ENCODE results near the gene CST6.
"Not testable (repeated sequence)": the region's sequence is repeated elsewhere in the genome, so short reads cannot be mapped to it uniquely, and the experiment has no call there.

Gene CST6

GRCh38 chr11:65987336-65987735, 24.5 kb upstream of the CST6 start:
- DNase-seq: no peak

- DNase-seq: peak; percentile 94
Observed at GRCh38 chr11:65988791-65989592, 22.8 kb upstream of the CST6 start.

GRCh38 chr11:65992056-65992455, 19.8 kb upstream of the CST6 start:
- no peak for DNase-seq

GRCh38 chr11:65997286-65997685, 14.5 kb upstream of the CST6 start:
- DNase-seq: no peak

GRCh38 chr11:66001942-66002647, 9.7 kb upstream of the CST6 start, which contains the start of the genes BANF1 and EIF1AD:
TSS of gene BANF1 (plus strand) at chr11:66002503. CDS start at chr11:66003251, 748 bp downstream.
TSS of gene EIF1AD (minus strand) at chr11:66002157. CDS start at chr11:66000389, 1,768 bp downstream.
- peak; percentile 98 for DNase-seq

- DNase-seq: peak; percentile 19
Observed at GRCh38 chr11:66002648-66003225, 9.1 kb upstream of the CST6 start.

GRCh38 chr11:66003291-66003690, 8.5 kb upstream of the CST6 start:
- DNase-seq: no peak

- DNase-seq: no peak
Observed at GRCh38 chr11:66004186-66004585, 7.6 kb upstream of the CST6 start.

- no peak for DNase-seq
Observed at GRCh38 chr11:66006134-66006890, 5.5 kb upstream of the CST6 start.

- no peak for DNase-seq
Observed at GRCh38 chr11:66006891-66007176, 5.0 kb upstream of the CST6 start.

- no peak for DNase-seq
Observed at GRCh38 chr11:66007201-66007634, 4.6 kb upstream of the CST6 start.

GRCh38 chr11:66008095-66008467, 3.7 kb upstream of the CST6 start:
- no peak for DNase-seq

GRCh38 chr11:66008468-66009101, 3.2 kb upstream of the CST6 start:
- DNase-seq: no peak

- DNase-seq: not testable (repeated sequence)
Observed at GRCh38 chr11:66010036-66010435, 1.8 kb upstream of the CST6 start.

GRCh38 chr11:66011239-66011784, 496 bp upstream of the CST6 start:
- DNase-seq: peak; percentile 63

- DNase-seq: no peak
Observed at GRCh38 chr11:66012371-66012945, 650 bp downstream of the CST6 start.

- DNase-seq: no peak
Observed at GRCh38 chr11:66012946-66013761, 1.3 kb downstream of the CST6 start.

GRCh38 chr11:66013762-66014100, 1.9 kb downstream of the CST6 start:
- no peak for DNase-seq

GRCh38 chr11:66014804-66015453, 3.1 kb downstream of the CST6 start:
- DNase-seq: no peak

- DNase-seq: peak; percentile 81
Observed at GRCh38 chr11:66015454-66015881, 3.7 kb downstream of the CST6 start.

Measured in fibroblast of skin of scalp (primary cell).